ES-I3 (cell line): Measurements from ENCODE around the gene WASF2.
"Not testable (repeated sequence)": the region's sequence is repeated elsewhere in the genome, so short reads cannot be mapped to it uniquely, and the experiment has no call there.

Source experiments
- H3K36me3 ChIP-seq: 2 replicates; pipeline ENCODE4 v1.6.1; 2013; ENCODE audit warnings: mild to moderate bottlenecking, low read length, control low read depth, moderate library complexity; ENCODE audit not compliant: insufficient read depth
- H3K4me1 ChIP-seq: 2 replicates; pipeline ENCODE4 v1.6.1; 2013; ENCODE audit warnings: mild to moderate bottlenecking, control low read depth, low read length; ENCODE audit not compliant: insufficient read depth
- H3K9ac ChIP-seq: 2 replicates; pipeline ENCODE4 v1.6.1; 2013; ENCODE audit warnings: low read depth, mild to moderate bottlenecking, low read length, moderate library complexity
- H3K9me3 ChIP-seq: 2 replicates; pipeline ENCODE4 v1.6.1; 2013; ENCODE audit warnings: mild to moderate bottlenecking, low read length, moderate library complexity; ENCODE audit not compliant: control insufficient read depth, insufficient read depth

WASF2 gene

DNA sequence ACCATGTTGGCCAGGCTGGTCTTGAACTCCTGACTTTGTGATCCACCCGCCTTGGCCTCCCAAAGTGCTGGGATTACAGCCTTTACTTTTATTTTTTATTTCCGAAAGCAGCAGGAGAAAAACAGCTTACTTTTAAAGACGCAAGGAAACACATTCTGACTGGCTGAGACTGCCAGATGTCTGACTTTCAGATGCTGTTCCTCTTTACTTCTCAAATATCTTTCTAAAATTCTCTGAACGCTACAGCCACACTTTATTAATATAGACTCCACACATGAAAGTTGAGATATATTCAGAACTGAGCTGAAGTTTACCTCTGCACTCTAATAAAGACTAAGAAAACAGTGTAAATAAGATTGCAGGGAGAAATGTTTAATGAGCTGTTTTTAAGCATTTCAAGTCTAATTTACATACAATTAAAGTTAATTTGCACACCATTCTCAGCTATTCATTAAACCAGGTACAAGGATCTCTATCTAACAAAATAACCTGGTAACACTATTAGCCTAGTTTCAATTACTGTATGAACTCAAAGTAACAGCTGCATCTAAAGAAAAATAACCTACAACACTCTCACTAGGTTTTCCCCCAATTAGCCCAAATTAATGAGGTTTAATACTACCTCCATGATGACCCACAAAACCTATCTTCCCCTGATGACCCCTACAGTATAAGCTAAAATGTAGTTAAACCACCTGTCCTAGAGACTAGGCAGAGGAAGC, 24.9 kb downstream of the WASF2 start:
- Histone ChIP-seq H3K9ac (no peak overlapping the region), H3K36me3 (no peaks in the 10 kb centered on the region), H3K9me3 (no peaks in the 10 kb centered on the region), H3K4me1 (no peaks in the 10 kb centered on the region; the same call in 1 of the 2 replicates)

DNA sequence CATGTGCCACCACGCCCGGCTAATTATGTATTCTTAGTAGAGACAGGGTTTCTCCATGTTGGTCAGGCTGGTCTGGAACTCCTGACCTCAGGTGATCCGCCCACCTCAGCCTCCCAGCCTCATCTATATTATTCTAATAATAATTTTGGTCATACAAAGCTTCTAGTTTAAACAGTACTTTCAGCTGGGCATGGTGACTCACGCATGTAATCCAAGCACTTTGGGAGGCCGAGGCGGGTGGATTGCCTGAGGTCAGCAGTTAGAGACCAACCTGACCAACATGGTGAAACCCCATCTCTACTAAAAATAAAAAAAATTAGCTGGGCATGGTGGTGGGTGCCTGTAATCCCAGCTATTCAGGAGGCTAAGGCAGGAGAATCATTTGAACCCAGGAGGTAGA, 26.1 kb downstream of the WASF2 start:
- not testable (repeated sequence) for H3K4me1 ChIP-seq, H3K36me3 ChIP-seq, H3K9ac ChIP-seq, H3K9me3 ChIP-seq

DNA sequence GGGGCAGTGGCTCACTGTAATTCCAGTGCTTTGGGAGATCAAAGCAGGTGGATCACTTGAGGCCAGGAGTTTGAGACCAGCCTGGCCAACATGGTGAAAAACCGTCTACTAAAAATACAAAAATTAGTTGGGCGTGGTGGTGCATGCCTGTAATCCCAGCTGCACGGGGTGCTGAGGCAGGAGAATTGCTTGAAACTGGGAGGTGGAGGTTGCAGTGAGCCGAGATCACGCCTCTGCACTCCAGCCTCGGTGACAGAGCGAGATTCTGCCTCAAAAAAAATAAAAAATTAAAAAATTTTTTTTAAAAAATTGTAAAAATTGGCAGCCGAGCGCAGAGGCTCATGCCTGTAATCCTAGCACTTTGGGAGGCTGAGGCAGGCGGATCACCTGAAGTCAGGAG, 31.4 kb downstream of the WASF2 start:
- not testable (repeated sequence) for H3K9me3 ChIP-seq, H3K9ac ChIP-seq, H3K4me1 ChIP-seq, H3K36me3 ChIP-seq

DNA sequence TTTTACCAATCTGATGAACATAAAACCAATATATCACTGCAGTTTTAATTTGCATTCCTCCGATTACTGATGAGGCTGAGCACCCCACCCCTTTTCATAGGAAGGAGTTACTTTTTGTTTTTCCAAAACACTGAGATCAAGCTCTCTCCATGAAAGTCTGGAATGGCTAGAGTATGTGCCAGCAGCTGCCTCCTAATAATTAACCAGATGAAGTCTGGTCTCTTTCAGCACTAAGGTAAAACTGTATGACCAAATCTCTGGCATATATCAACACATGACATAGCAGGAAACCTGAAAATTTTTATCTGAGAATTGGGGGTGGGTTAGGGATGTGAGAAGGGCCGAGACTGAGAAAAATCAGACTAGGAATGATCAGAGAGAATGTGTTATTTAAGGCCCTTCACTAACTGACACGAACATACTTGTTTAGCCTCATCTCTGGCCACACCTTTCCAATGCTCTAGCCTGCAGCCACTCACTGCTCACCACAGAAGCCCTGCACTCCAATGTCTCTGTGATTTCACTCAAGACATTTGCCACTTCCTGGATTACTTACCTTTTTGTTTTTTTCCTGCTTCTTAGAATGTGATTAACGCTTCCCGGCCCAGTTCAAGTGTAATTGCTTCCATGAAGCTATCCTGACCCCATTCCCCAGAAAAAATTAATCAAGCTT, 34.7 kb downstream of the WASF2 start:
- Histone ChIP-seq H3K4me1 (no peaks in the 10 kb centered on the region), H3K9me3 (no peaks in the 10 kb centered on the region), H3K36me3 (no peaks in the 10 kb centered on the region), H3K9ac (no peak overlapping the region)

DNA sequence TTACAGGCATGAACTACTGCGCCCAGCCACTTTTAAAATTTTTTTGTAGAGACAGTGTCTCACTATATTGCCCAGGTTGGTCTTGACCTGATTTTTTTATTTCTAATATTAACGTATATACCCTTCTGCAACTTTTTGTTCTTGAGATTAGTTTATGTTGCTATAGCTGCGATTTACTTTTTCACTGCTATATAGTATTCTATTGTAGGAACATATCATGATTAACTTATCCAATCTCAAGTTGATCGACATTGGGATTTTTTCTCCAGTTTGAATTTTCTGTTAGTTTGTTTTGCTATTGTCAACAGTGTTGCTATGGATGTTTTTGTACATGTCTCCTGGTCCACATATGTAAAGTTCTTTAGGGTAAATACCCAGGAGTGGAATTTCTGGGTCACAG, 35.4 kb downstream of the WASF2 start:
- no peaks in the 10 kb centered on the region; the same call in 1 of the 2 replicates for H3K36me3 ChIP-seq
- no peak overlapping the region for H3K9ac ChIP-seq
- H3K9me3 ChIP-seq, result no peaks in the 10 kb centered on the region
- no peaks in the 10 kb centered on the region for H3K4me1 ChIP-seq

DNA sequence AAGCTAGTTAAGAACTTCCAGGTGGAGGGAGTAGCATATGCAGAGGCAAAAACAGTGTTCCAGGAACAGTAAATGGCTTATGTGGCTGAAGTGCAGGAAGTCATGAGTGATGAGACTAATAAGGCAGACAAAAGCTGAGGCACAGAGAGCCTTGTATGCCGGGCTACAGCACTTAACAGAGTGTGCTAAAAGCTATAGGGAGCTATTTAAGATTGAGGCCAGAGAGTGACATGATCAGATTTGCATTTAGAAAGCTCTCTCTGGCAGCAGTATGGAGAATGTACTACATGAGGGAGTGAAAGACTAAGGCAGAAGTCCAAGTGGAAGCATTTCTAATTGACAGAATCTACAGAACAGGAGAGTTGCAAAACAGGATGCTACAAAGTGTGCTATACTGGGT, 38.6 kb downstream of the WASF2 start:
- H3K36me3 ChIP-seq, result no peaks in the 10 kb centered on the region; the same call in 1 of the 2 replicates
- no peaks in the 10 kb centered on the region for H3K9me3 ChIP-seq
- H3K9ac ChIP-seq, result no peak overlapping the region
- peaks cover 3% of the 10 kb centered on the region for H3K4me1 ChIP-seq

DNA sequence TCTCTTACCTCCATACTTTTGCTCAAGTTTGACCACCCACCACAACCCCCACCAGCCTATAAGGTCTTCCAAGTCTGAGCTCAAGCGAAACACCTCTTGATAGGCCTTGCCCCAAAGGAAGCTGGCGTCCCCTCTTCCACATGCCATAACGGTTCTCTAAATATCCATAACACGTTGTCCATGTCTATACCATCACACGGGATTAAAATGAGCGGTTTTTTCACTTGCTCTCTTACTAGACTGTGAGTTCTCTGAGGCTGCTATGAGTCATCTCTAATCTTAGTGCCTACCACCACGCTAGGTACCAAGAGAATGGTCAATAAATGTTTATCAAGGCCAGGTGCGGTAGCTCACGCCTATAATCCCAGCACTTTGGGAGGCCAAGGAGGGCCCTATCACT, 41.0 kb downstream of the WASF2 start:
- Histone ChIP-seq H3K4me1 (peaks cover 3% of the 10 kb centered on the region), H3K36me3 (no peaks in the 10 kb centered on the region; the same call in 1 of the 2 replicates), H3K9ac (no peak overlapping the region), H3K9me3 (no peaks in the 10 kb centered on the region)

DNA sequence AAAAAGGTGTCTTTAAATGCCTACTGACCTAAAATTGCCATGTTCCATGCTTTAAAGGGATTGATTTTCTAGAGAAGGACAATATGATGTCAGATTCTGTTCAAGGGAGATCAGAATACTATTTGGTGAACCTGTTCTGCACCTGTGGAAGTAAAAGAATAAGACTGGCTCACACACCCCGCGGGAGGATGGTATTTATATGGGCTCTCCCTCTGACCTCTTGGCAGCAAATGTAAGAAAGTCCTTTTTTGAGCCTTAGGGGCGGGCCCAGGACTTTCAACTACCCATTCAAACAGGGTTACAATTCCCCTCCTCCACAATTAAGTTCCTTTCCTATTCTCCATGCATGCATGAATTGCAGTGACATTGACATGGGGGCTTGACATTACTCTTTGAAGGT, 42.1 kb downstream of the WASF2 start:
- H3K4me1 ChIP-seq, result peaks cover 3% of the 10 kb centered on the region

DNA sequence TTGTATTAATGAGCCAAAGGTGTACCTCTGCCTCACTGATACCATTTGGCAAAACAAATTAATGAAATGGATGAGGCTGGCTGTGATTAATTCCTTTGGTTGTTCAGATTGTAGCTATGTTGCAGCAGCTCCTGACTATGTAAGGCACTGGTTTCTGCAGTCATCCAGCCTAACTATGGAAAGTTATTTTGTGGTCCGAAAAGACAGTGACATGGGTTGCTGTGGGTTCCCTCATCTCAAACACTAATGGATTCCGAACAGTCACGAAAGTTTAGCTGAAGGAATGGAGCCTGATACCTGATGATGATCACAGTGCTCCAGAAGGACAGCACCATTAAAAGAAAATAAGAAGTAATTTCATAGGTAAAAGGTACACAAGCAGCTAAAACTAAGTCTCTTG, 42.6 kb downstream of the WASF2 start:
- Histone ChIP-seq H3K9ac (no peak overlapping the region), H3K4me1 (peaks cover 3% of the 10 kb centered on the region), H3K36me3 (no peaks in the 10 kb centered on the region; the same call in 1 of the 2 replicates), H3K9me3 (no peaks in the 10 kb centered on the region)

More for the DNA sequence above, 42.1 kb downstream of the WASF2 start:
- Histone ChIP-seq H3K9me3 (no peaks in the 10 kb centered on the region), H3K36me3 (no peaks in the 10 kb centered on the region; the same call in 1 of the 2 replicates), H3K9ac (no peak overlapping the region)

DNA sequence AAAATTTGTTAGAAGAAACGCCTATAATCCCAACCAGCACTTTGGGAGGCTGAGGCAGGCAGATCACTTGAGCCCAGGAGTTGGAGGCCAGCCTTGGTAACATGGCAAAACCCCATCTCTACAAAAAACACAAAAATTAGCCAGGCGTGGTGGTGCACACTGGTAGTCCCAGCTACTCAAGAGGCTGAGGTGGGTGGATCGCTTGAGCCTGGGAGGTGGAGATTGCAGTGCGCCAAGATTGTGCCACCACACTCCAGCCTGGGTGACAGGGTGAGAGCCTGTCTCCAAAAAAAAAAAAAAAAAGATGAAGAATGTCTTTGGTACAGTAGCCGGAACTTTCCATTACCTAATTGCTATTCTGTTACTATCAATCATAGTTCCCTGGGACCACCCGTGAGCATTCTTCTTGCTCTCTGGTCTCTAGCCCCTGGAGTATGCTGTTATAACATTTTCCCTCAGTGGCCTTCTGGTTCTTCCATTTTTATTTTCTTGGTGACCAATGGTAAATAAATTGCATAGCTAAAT, 43.4 kb downstream of the WASF2 start:
- no peak overlapping the region for H3K9ac ChIP-seq
- no peaks in the 10 kb centered on the region for H3K9me3 ChIP-seq
- no peaks in the 10 kb centered on the region; the same call in 1 of the 2 replicates for H3K36me3 ChIP-seq
- H3K4me1 ChIP-seq, result peaks cover 3% of the 10 kb centered on the region

DNA sequence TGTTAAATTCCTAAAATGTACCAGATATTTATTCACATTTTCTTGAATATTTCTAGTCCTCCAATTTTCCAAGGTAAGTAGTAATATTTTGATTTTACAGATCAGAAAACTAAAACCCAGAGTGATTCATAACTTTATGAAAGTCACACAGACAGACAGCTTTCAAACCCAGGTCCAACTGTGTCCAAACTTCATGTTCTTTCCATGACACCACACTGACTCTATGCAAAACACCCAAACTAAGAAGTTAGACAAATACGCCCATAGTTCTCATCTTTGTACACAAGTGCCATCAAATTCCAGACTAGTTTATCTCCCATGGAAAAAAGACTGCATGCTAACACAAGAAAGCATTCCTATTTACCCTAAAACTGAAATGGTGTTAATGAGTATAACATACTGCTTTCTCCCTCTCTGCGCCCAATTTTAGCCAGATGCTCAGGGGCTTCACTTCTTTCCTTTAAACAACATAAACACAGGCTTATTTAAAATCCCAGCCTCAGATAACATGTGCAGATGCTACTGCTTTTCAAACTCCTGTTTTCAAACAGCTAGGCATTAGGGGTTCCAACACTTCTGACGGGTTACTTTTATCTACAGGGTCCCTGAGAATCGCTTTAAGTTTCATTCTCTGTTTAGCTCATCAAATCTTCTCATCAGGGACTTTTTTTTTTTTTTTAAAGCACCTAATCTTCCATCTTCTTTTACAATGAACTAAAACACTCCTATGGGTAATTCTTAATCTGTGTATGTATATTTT, 44.6 kb downstream of the WASF2 start:
- no peak overlapping the region for H3K9ac ChIP-seq
- H3K9me3 ChIP-seq, result no peaks in the 10 kb centered on the region
- H3K4me1 ChIP-seq, result peaks cover 3% of the 10 kb centered on the region
- no peaks in the 10 kb centered on the region; the same call in 1 of the 2 replicates for H3K36me3 ChIP-seq

DNA sequence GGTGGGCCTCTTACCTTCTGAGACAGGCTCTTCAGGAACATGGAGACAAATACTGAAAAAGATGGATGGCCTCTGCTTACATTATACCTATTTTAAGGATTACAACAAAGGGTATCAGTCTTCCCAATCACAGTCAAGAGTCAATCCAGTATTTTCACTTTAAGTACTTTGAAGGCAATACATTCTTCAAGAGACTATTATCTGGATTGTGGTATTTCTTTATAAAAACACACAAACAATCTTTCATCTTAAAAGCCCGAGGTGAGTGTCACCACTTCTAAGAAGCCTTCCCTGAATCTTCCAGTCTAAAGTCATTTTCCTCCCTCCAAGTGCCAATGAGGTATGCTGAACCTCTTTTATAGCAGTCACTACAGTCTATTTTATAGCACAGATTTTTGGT, 45.3 kb downstream of the WASF2 start:
- H3K9ac ChIP-seq, result no peak overlapping the region
- H3K4me1 ChIP-seq, result peaks cover 3% of the 10 kb centered on the region
- no peaks in the 10 kb centered on the region for H3K9me3 ChIP-seq
- H3K36me3 ChIP-seq, result no peaks in the 10 kb centered on the region; the same call in 1 of the 2 replicates

DNA sequence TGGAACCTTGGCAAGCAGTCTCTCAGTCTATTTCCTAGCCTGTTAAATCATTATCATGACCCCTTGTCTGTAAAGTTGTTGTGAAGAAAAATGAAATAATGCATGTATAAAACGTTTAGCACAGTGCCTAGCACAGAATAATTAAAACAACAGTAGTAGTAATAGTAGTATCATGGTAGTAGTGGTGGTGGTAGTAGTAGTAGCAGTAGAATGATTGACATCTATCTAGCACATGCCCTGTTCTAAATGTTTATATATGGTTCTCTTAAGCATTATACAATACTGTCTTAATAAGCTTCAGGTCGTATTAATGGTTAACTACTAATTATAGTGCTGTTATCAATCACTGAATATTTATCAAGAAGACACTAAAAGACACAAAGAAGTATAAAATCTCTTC, 50.8 kb downstream of the WASF2 start:
- H3K36me3 ChIP-seq, result no peaks in the 10 kb centered on the region
- no peaks in the 10 kb centered on the region for H3K9me3 ChIP-seq
- no peak overlapping the region for H3K9ac ChIP-seq
- peaks cover 21% of the 10 kb centered on the region for H3K4me1 ChIP-seq

DNA sequence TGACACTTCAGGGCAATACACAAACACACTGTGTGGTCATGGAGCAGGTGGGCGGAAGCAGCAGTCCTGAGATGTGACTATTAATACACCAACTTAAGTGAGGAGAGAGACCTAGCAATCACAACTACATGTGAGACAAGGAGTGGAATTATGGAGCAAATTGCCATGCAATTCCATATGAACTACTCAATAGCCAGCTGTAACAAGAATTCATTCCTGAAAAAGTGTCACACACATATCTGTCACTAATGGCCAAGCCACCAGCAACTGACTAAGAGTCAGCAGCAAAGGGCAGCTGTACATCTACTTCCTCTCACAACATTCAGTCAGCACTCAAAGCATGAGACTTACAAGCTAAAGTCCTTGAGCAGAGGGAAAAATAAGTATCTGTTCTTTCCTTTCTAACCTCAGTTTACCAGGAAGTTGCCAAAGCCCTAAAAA, 51.3 kb downstream of the WASF2 start:
- H3K9me3 ChIP-seq, result no peaks in the 10 kb centered on the region
- no peak overlapping the region for H3K9ac ChIP-seq
- H3K36me3 ChIP-seq, result no peaks in the 10 kb centered on the region
- H3K4me1 ChIP-seq, result peaks cover 21% of the 10 kb centered on the region
